OCI-LY3 (cell line): ENCODE data around the gene HIVEP3.

ENCODE experiments used
- EZH2phosphoT487 ChIP-seq: fragments of 200-600 bp; shearing (Covaris generic); IDR thresholded peaks from 2 replicates; pipeline ENCODE4 v1.6.1; 2018; ENCODE audit warnings: antibody characterized with exemption, mixed run types, low read depth
- TF ChIP-seq, protein P1 (sequence below): fragments of 200-600, 300-600 bp; sonication (generic); IDR thresholded peaks from 2 replicates; pipeline ENCODE4 v1.5.1; 2014; ENCODE audit warnings: antibody characterized with exemption, low read length, low read depth

DNA sequence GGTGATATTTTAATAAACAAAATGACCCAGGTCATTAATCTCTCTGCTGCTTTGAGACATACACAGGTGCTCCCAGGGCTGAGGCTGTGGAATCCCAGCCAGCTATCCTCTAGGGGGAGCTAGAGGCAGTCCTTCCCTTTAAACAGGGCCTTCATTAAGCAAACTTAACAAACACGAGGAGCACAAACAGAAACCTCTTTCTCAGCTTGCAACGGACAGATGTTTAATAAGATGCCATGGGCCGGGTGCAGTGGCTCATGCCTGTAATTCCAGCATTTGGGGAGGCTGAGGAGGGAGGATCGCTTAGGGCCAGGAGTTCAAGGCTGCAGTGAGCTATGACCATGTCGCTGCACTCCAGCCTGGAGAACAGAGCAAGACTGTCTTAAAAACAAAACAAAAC is 106.7 kb downstream of the HIVEP3 start:
- TF ChIP-seq, protein P1, sequence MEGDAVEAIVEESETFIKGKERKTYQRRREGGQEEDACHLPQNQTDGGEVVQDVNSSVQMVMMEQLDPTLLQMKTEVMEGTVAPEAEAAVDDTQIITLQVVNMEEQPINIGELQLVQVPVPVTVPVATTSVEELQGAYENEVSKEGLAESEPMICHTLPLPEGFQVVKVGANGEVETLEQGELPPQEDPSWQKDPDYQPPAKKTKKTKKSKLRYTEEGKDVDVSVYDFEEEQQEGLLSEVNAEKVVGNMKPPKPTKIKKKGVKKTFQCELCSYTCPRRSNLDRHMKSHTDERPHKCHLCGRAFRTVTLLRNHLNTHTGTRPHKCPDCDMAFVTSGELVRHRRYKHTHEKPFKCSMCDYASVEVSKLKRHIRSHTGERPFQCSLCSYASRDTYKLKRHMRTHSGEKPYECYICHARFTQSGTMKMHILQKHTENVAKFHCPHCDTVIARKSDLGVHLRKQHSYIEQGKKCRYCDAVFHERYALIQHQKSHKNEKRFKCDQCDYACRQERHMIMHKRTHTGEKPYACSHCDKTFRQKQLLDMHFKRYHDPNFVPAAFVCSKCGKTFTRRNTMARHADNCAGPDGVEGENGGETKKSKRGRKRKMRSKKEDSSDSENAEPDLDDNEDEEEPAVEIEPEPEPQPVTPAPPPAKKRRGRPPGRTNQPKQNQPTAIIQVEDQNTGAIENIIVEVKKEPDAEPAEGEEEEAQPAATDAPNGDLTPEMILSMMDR = peak; percentile 64
- TF ChIP-seq EZH2phosphoT487 = no peak
